Body of pancreas (tissue), 4 donors: ENCODE results near the gene PMP22.

Experiments used
- POLR2A ChIP-seq, 3 donors: fragments of 450-650 bp; IDR thresholded peaks; one replicate each; pipeline ENCODE4 v1.6.1; 2016; ENCODE audit warnings: antibody characterized with exemption in 3 of 3, mild to moderate bottlenecking in 2 of 3
- TF ChIP-seq, protein P1 (sequence below), 7 experiments: fragments of 450-650 bp in 4 of 7; fragments of 200-600 bp in 3 of 7; sonication (generic) in 3 of 7; IDR thresholded peaks; one replicate each; pipeline ENCODE4 v1.5.1; 2016 to 2019; ENCODE audit warnings: antibody characterized with exemption in 7 of 7

DNA sequence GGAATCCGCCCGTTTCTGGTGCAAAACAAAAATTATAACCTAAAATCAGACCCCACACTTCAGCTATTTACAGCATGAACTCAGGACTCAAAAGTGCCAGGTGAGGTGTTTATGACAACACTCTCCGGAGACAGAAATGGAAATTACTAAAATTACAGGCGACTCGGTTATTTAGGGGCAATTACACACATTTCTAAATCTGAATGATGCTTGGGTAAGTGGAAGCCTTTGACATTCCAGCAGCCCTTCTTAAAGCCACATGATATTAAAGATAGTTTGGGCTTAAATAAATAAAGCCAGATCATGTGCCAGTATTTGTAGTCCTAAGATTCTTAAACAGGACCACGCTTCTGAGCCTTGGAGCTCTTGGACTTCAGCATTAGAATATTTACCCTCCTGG is 36.7 kb upstream of the PMP22 start:
- TF ChIP-seq, protein P1, sequence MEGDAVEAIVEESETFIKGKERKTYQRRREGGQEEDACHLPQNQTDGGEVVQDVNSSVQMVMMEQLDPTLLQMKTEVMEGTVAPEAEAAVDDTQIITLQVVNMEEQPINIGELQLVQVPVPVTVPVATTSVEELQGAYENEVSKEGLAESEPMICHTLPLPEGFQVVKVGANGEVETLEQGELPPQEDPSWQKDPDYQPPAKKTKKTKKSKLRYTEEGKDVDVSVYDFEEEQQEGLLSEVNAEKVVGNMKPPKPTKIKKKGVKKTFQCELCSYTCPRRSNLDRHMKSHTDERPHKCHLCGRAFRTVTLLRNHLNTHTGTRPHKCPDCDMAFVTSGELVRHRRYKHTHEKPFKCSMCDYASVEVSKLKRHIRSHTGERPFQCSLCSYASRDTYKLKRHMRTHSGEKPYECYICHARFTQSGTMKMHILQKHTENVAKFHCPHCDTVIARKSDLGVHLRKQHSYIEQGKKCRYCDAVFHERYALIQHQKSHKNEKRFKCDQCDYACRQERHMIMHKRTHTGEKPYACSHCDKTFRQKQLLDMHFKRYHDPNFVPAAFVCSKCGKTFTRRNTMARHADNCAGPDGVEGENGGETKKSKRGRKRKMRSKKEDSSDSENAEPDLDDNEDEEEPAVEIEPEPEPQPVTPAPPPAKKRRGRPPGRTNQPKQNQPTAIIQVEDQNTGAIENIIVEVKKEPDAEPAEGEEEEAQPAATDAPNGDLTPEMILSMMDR (IDR thresholded peaks at IDR 0.05): no peak
- TF ChIP-seq POLR2A (IDR thresholded peaks at IDR 0.05): no peak
